HEK293 (cell line): ENCODE measurements around the gene CLIC4.

Source experiments
- BCL11B ChIP-seq: fragments of 450-650 bp; formaldehyde crosslinking; IDR thresholded peaks from 2 replicates; pipeline ENCODE4 v1.5.1; 2016; ENCODE audit warnings: low read depth, missing biosample characterization, missing genetic modification characterization
- KLF10 ChIP-seq: fragments of 450-650 bp; IDR thresholded peaks from 2 replicates; pipeline ENCODE4 v1.5.1; 2018; ENCODE audit warnings: missing biosample characterization, mild to moderate bottlenecking, missing genetic modification characterization
- SP7 ChIP-seq: fragments of 450-650 bp; formaldehyde crosslinking; IDR thresholded peaks from 2 replicates; pipeline ENCODE4 v1.5.1; 2016; ENCODE audit warnings: missing biosample characterization, missing genetic modification characterization
- TCF7L2 ChIP-seq: IDR thresholded peaks from 2 replicates; pipeline ENCODE4 v1.6.1; 2011; ENCODE audit warnings: low read depth, mild to moderate bottlenecking, inconsistent platforms, low read length, moderate library complexity, borderline replicate concordance
- ZBTB1 ChIP-seq: fragments of 450-650 bp; formaldehyde crosslinking; IDR thresholded peaks from 2 replicates; pipeline ENCODE4 v1.5.1; 2016; ENCODE audit warnings: missing biosample characterization, missing genetic modification characterization
- ZBTB21 ChIP-seq: fragments of 450-650 bp; formaldehyde crosslinking; IDR thresholded peaks from 2 replicates; pipeline ENCODE4 v1.5.1; 2017; ENCODE audit warnings: missing biosample characterization, missing genetic modification characterization
- ZFP41 ChIP-seq: fragments of 450-650 bp; formaldehyde crosslinking; IDR thresholded peaks from 2 replicates; pipeline ENCODE4 v1.5.1; 2016; ENCODE audit warnings: missing biosample characterization, missing genetic modification characterization, borderline replicate concordance
- ZNF184 ChIP-seq: fragments of 450-650 bp; IDR thresholded peaks from 2 replicates; pipeline ENCODE4 v1.5.1; 2018; ENCODE audit warnings: missing biosample characterization, mild to moderate bottlenecking, missing genetic modification characterization
- ZNF391 ChIP-seq: fragments of 450-650 bp; formaldehyde crosslinking; IDR thresholded peaks from 2 replicates; pipeline ENCODE4 v1.5.1; 2016; ENCODE audit warnings: low read depth, missing biosample characterization, missing genetic modification characterization, borderline replicate concordance
- ZNF521 ChIP-seq: fragments of 450-650 bp; formaldehyde crosslinking; IDR thresholded peaks from 2 replicates; pipeline ENCODE4 v1.5.1; 2017; ENCODE audit warnings: missing biosample characterization, mild to moderate bottlenecking, missing genetic modification characterization
- ZNF571 ChIP-seq: fragments of 450-650 bp; formaldehyde crosslinking; IDR thresholded peaks from 2 replicates; pipeline ENCODE4 v1.5.0; 2017; ENCODE audit warnings: missing biosample characterization, missing genetic modification characterization
- ZNF621 ChIP-seq: fragments of 450-650 bp; formaldehyde crosslinking; IDR thresholded peaks from 2 replicates; pipeline ENCODE4 v1.5.1; 2017; ENCODE audit warnings: missing biosample characterization, missing genetic modification characterization
- ZNF768 ChIP-seq: fragments of 450-650 bp; formaldehyde crosslinking; IDR thresholded peaks from 2 replicates; pipeline ENCODE4 v1.5.1; 2018; ENCODE audit warnings: missing biosample characterization, mild to moderate bottlenecking, missing genetic modification characterization
- ZNF843 ChIP-seq: fragments of 450-650 bp; formaldehyde crosslinking; IDR thresholded peaks from 2 replicates; pipeline ENCODE4 v1.5.1; 2016; ENCODE audit warnings: missing biosample characterization, missing genetic modification characterization
- TF ChIP-seq, protein P1 (sequence below): fragments of 450-650 bp; formaldehyde crosslinking; IDR thresholded peaks from 2 replicates; pipeline ENCODE4 v1.5.1; 2016; ENCODE audit warnings: missing biosample characterization, missing genetic modification characterization
- TF ChIP-seq, protein P2 (sequence below): fragments of 450-650 bp; formaldehyde crosslinking; IDR thresholded peaks from 2 replicates; pipeline ENCODE4 v1.5.1; 2016; ENCODE audit warnings: missing biosample characterization, missing genetic modification characterization, low read depth
- TF ChIP-seq, protein P3 (sequence below): fragments of 450-650 bp; formaldehyde crosslinking; IDR thresholded peaks from 2 replicates; pipeline ENCODE4 v1.5.1; 2017; ENCODE audit warnings: missing biosample characterization, missing genetic modification characterization
- TF ChIP-seq, protein P4 (sequence below): fragments of 450-650 bp; IDR thresholded peaks from 2 replicates; pipeline ENCODE4 v1.5.1; 2018; ENCODE audit warnings: missing biosample characterization, missing genetic modification characterization
- TF ChIP-seq, protein P5 (sequence below): fragments of 450-650 bp; formaldehyde crosslinking; IDR thresholded peaks from 2 replicates; pipeline ENCODE4 v1.5.1; 2017; ENCODE audit warnings: missing biosample characterization, missing genetic modification characterization

CLIC4 gene

DNA sequence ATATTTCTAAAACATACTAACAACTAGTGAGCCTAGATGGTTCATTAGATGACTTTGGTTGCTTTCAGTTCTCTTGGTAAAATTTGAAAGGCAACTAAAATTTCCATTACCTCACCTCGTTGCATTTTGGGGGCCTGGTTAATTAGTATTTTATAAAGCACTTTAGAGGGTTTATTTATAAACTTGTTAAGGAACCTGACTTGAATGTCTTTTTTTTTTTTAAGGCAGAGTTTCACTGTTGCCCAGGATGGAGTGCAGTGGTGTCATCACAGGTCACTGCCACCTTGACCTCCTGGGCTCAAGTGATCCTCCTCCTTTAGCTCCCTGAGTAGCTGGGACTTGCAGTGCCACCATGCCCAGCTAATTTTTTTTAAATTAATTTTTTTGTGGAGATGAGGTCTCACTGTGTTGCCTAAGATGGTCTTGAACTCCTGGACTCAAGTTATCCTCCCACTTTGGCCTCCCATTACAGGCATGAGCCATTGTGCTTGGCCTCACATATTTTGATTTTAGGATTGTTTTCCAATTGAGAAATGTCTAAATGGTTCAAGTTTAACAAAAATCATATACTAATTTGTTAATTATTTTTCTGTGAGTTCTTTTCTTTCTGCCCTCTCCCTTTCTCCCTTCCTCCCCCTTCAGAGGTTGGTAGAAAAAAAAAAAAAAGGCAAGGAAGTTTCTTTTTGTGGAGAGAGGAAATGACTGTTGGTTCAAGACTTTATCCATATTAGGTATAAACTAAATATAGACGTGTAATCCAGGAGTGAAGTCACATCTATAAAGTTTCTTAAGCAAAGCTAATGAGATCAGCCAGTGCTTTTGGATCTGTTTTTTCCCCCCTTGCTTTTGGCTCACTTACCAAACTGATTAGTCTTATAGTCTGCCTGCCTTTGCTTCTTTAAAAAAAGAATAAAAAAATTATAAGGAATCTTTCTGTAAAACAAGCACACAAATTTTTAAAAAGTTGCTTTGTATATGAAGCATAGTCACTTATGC is 24.7 kb downstream of the CLIC4 start (continued):
- TF ChIP-seq, protein P1, sequence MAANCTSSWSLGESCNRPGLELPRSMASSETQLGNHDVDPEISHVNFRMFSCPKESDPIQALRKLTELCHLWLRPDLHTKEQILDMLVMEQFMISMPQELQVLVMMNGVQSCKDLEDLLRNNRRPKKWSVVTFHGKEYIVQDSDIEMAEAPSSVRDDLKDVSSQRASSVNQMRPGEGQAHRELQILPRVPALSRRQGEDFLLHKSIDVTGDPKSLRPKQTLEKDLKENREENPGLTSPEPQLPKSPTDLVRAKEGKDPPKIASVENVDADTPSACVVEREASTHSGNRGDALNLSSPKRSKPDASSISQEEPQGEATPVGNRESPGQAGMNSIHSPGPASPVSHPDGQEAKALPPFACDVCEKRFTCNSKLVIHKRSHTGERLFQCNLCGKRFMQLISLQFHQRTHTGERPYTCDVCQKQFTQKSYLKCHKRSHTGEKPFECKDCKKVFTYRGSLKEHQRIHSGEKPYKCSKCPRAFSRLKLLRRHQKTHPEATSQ (tag by site-specific recombination), result no peak
- TF ChIP-seq ZBTB21 (tag by site-specific recombination), result peak; percentile 66; the same call in 1 of the 2 replicates
- TF ChIP-seq KLF10 (tag by site-specific recombination), result peak; percentile 30
- TF ChIP-seq ZNF391 (tag by site-specific recombination), result no peak
- TF ChIP-seq, protein P2, sequence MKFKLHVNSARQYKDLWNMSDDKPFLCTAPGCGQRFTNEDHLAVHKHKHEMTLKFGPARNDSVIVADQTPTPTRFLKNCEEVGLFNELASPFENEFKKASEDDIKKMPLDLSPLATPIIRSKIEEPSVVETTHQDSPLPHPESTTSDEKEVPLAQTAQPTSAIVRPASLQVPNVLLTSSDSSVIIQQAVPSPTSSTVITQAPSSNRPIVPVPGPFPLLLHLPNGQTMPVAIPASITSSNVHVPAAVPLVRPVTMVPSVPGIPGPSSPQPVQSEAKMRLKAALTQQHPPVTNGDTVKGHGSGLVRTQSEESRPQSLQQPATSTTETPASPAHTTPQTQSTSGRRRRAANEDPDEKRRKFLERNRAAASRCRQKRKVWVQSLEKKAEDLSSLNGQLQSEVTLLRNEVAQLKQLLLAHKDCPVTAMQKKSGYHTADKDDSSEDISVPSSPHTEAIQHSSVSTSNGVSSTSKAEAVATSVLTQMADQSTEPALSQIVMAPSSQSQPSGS (tag by site-specific recombination), result peak; percentile 24; the same call in 1 of the 2 replicates
- TF ChIP-seq, protein P3, sequence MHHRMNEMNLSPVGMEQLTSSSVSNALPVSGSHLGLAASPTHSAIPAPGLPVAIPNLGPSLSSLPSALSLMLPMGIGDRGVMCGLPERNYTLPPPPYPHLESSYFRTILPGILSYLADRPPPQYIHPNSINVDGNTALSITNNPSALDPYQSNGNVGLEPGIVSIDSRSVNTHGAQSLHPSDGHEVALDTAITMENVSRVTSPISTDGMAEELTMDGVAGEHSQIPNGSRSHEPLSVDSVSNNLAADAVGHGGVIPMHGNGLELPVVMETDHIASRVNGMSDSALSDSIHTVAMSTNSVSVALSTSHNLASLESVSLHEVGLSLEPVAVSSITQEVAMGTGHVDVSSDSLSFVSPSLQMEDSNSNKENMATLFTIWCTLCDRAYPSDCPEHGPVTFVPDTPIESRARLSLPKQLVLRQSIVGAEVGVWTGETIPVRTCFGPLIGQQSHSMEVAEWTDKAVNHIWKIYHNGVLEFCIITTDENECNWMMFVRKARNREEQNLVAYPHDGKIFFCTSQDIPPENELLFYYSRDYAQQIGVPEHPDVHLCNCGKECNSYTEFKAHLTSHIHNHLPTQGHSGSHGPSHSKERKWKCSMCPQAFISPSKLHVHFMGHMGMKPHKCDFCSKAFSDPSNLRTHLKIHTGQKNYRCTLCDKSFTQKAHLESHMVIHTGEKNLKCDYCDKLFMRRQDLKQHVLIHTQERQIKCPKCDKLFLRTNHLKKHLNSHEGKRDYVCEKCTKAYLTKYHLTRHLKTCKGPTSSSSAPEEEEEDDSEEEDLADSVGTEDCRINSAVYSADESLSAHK (tag by site-specific recombination), result peak; percentile 92
- TF ChIP-seq ZNF768 (tag by site-specific recombination), result no peak
- TF ChIP-seq TCF7L2, result no peak
- TF ChIP-seq ZNF521 (tag by site-specific recombination), result no peak
- 0 out of 2 replicates have a peak, but pooled peaks have one; percentile 58 for TF ChIP-seq BCL11B
- TF ChIP-seq, protein P4, sequence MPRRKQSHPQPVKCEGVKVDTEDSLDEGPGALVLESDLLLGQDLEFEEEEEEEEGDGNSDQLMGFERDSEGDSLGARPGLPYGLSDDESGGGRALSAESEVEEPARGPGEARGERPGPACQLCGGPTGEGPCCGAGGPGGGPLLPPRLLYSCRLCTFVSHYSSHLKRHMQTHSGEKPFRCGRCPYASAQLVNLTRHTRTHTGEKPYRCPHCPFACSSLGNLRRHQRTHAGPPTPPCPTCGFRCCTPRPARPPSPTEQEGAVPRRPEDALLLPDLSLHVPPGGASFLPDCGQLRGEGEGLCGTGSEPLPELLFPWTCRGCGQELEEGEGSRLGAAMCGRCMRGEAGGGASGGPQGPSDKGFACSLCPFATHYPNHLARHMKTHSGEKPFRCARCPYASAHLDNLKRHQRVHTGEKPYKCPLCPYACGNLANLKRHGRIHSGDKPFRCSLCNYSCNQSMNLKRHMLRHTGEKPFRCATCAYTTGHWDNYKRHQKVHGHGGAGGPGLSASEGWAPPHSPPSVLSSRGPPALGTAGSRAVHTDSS, result no peak
- no peak for TF ChIP-seq ZFP41 (tag by site-specific recombination)
- TF ChIP-seq ZNF184 (tag by site-specific recombination), result no peak
- TF ChIP-seq ZBTB1, result no peak
- no peak for TF ChIP-seq ZNF843 (tag by site-specific recombination)
- TF ChIP-seq, protein P5, sequence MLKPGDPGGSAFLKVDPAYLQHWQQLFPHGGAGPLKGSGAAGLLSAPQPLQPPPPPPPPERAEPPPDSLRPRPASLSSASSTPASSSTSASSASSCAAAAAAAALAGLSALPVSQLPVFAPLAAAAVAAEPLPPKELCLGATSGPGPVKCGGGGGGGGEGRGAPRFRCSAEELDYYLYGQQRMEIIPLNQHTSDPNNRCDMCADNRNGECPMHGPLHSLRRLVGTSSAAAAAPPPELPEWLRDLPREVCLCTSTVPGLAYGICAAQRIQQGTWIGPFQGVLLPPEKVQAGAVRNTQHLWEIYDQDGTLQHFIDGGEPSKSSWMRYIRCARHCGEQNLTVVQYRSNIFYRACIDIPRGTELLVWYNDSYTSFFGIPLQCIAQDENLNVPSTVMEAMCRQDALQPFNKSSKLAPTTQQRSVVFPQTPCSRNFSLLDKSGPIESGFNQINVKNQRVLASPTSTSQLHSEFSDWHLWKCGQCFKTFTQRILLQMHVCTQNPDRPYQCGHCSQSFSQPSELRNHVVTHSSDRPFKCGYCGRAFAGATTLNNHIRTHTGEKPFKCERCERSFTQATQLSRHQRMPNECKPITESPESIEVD, result peak; percentile 92
- no peak for TF ChIP-seq ZNF621 (tag by site-specific recombination)
- 0 out of 2 replicates have a peak, but pooled peaks have one; percentile 17 for TF ChIP-seq SP7 (tag by site-specific recombination)
- TF ChIP-seq ZNF571 (tag by site-specific recombination), result no peak
